Measurements from ENCODE around the gene HDAC9. TPM values are rescaled to one million over a fixed set of nuclear protein-coding genes. Genes with fewer than 3 reads are reported as not detected.

The HDAC9 gene
- polyA plus RNA-seq, 3 donors, result 41.7 to 51.2 (median 44.2) TPM

- WGBS (ENCODE audit: insufficient coverage), result no CpG with 5 or more reads among the region's 7 CpGs
- Mint-ChIP-seq H3K4me1 (no peaks in the 10 kb centered on the region), H3K27me3 (ENCODE audit: low read depth in 3 of 3) (no peaks in the 10 kb centered on the region), H3K9me3 (peaks cover 0 to 2% (median 0%) of the 10 kb centered on the region in 7 donors), H3K27ac (no peak overlapping the region), H3K36me3 (no peaks in the 10 kb centered on the region), H3K4me3 (no peak overlapping the region)
- no peak for DNase-seq
- Histone ChIP-seq H2AFZ (ENCODE audit: insufficient read depth, low read depth, low read length, poor library complexity, severe bottlenecking) (no peak overlapping the region), H3K9me3 (replicated peaks in 1 of 2; ENCODE audit: control insufficient read depth in 1 of 2, insufficient read depth in 1 of 2, low read length in 2 of 2) (no peaks in the 10 kb centered on the region), H4K20me1 (ENCODE audit: insufficient read depth, low read length) (no peaks in the 10 kb centered on the region), H3K9ac (ENCODE audit: insufficient read depth, low read length, poor library complexity, severe bottlenecking) (no peak overlapping the region), H3K27ac (ENCODE audit: low read depth in 1 of 2, low read length in 2 of 2) (no peak overlapping the region), H3K4me2 (replicated peaks; ENCODE audit: extremely low read depth, low read length, poor library complexity, severe bottlenecking) (no peak overlapping the region), H3K4me1 (ENCODE audit: control insufficient read depth in 1 of 2, insufficient read depth in 2 of 2, low read length in 2 of 2) (no peaks in the 10 kb centered on the region), H3K79me2 (ENCODE audit: insufficient read depth, low read length) (no peaks in the 10 kb centered on the region), H3K4me3 (replicated peaks in 1 of 3; ENCODE audit: low read depth in 2 of 3, low read length in 3 of 3) (no peak overlapping the region), H3K36me3 (replicated peaks in 1 of 2; ENCODE audit: control insufficient read depth in 1 of 2, insufficient read depth in 2 of 2, low read length in 2 of 2) (no peaks in the 10 kb centered on the region), H3K27me3 (ENCODE audit: control insufficient read depth in 2 of 2, insufficient read depth in 2 of 2, low read length in 2 of 2) (no peaks in the 10 kb centered on the region)
- no peak for TF ChIP-seq CTCF (IDR thresholded peaks at IDR 0.05)
- intact Hi-C loops (cut with micrococcal nuclease), result no loop called here
These were observed 265.3 kb downstream of the HDAC9 start for GRCh38 chr7:18760631-18761445.

- no peak for TF ChIP-seq CTCF (IDR thresholded peaks at IDR 0.05)
- no peaks in the 10 kb centered on the region for H3K4me1 ChIP-seq (ENCODE audit: control insufficient read depth in 1 of 2, insufficient read depth in 2 of 2, low read length in 2 of 2)
- DNase-seq, result no peak
- no peak overlapping the region for H3K4me3 Mint-ChIP-seq
- no peak overlapping the region for H2AFZ ChIP-seq (ENCODE audit: insufficient read depth, low read depth, low read length, poor library complexity, severe bottlenecking)
- no peaks in the 10 kb centered on the region for H3K27me3 Mint-ChIP-seq (ENCODE audit: low read depth in 3 of 3)
- intact Hi-C loops (cut with micrococcal nuclease), result no loop called here
- no peaks in the 10 kb centered on the region for H4K20me1 ChIP-seq (ENCODE audit: insufficient read depth, low read length)
- H3K9me3 ChIP-seq (replicated peaks in 1 of 2; ENCODE audit: control insufficient read depth in 1 of 2, insufficient read depth in 1 of 2, low read length in 2 of 2), result no peaks in the 10 kb centered on the region
- no peaks in the 10 kb centered on the region for H3K27me3 ChIP-seq (ENCODE audit: control insufficient read depth in 2 of 2, insufficient read depth in 2 of 2, low read length in 2 of 2)
- H3K27ac Mint-ChIP-seq, result no peak overlapping the region
- H3K4me2 ChIP-seq (replicated peaks; ENCODE audit: extremely low read depth, low read length, poor library complexity, severe bottlenecking), result no peak overlapping the region
- H3K36me3 Mint-ChIP-seq, result no peaks in the 10 kb centered on the region
- peaks cover 0 to 2% (median 0%) of the 10 kb centered on the region in 7 donors for H3K9me3 Mint-ChIP-seq
- 100% methylated on average over 2 of the region's 3 CpGs for WGBS (ENCODE audit: insufficient coverage)
- H3K4me3 ChIP-seq (replicated peaks in 1 of 3; ENCODE audit: low read depth in 2 of 3, low read length in 3 of 3), result no peak overlapping the region
- H3K36me3 ChIP-seq (replicated peaks in 1 of 2; ENCODE audit: control insufficient read depth in 1 of 2, insufficient read depth in 2 of 2, low read length in 2 of 2), result no peaks in the 10 kb centered on the region
- no peak overlapping the region for H3K9ac ChIP-seq (ENCODE audit: insufficient read depth, low read length, poor library complexity, severe bottlenecking)
- H3K4me1 Mint-ChIP-seq, result no peaks in the 10 kb centered on the region
- H3K27ac ChIP-seq (ENCODE audit: low read depth in 1 of 2, low read length in 2 of 2), result no peak overlapping the region
- no peaks in the 10 kb centered on the region for H3K79me2 ChIP-seq (ENCODE audit: insufficient read depth, low read length)
These were observed 266.6 kb downstream of the HDAC9 start for GRCh38 chr7:18762189-18762588.
